ENCODE data around the gene DAG1.

DNA sequence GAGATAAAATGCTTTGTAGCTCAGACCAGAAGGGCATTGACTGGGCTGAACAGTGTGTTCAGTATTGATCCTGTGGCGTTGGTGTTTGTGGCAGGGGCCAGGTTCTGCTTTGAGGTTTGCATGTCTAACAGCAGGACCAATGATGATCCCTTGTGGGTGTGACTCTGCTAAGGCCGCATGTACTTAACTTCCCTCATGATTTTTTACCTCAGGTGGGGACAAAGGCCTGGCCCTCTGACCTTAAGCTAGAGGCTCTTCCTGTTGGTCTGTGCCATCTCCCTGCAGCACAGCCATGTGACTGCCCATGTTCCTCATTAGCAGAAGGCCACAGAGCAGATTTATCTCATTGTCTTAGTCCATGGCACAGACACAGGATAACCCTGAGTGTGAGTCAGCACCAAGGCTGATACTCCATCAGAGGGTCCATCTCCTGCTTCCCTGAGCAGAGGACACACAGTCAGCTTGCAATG, 49.9 kb downstream of the DAG1 start:
- TF ChIP-seq, protein P1, sequence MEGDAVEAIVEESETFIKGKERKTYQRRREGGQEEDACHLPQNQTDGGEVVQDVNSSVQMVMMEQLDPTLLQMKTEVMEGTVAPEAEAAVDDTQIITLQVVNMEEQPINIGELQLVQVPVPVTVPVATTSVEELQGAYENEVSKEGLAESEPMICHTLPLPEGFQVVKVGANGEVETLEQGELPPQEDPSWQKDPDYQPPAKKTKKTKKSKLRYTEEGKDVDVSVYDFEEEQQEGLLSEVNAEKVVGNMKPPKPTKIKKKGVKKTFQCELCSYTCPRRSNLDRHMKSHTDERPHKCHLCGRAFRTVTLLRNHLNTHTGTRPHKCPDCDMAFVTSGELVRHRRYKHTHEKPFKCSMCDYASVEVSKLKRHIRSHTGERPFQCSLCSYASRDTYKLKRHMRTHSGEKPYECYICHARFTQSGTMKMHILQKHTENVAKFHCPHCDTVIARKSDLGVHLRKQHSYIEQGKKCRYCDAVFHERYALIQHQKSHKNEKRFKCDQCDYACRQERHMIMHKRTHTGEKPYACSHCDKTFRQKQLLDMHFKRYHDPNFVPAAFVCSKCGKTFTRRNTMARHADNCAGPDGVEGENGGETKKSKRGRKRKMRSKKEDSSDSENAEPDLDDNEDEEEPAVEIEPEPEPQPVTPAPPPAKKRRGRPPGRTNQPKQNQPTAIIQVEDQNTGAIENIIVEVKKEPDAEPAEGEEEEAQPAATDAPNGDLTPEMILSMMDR (conservative IDR thresholded peaks at IDR 0.05) = no peak
- no peak for TF ChIP-seq EZH2 (IDR thresholded peaks at IDR 0.05; ENCODE audit: low read depth)
